IMR-90 (cell line): ENCODE data around the gene ADM2. TPM values are rescaled to one million over a fixed set of nuclear protein-coding genes. Genes with fewer than 3 reads are reported as not detected.

Experiments
- ATAC-seq: fragments of 200-7000 bp; cut with Tn5 transposase; 2 replicates; pipeline ENCODE4 v1.9.1; 2020; ENCODE audit warnings: low read depth, mild to moderate bottlenecking, moderate library complexity
- BruUV-seq: library from RNA; stranded (reverse); fragments of 400-500 nt; replicated peaks from 2 replicates; lab custom pipeline; 2021; lab: Mats Ljungman, UMichigan
- CTCF ChIA-PET: fragments of 300-600 bp; formaldehyde crosslinking; extraction: SDS; loops from one replicate; lab custom pipeline; 2021; ENCODE audit warnings: antibody characterized with exemption; lab: Yijun Ruan, JAX
- POLR2A ChIA-PET: fragments of 300-600 bp; sonication (Branson Sonifier 250); formaldehyde crosslinking; loops from one replicate; lab custom pipeline; 2022; ENCODE audit warnings: antibody characterized with exemption; ENCODE audit not compliant: unreplicated experiment; lab: Charles Lee
- DNase-seq: peaks from one replicate; pipeline ENCODE4 v3.0.0; 2013
- H2AFZ ChIP-seq: replicated peaks from 2 replicates; pipeline ENCODE3; 2013; ENCODE audit warnings: low read length, mild to moderate bottlenecking; ENCODE audit not compliant: poor library complexity
- H2AK5ac ChIP-seq: 2 replicates; pipeline ENCODE4 v1.6.1; 2013; ENCODE audit warnings: low read depth, low read length, inconsistent platforms
- H2AK9ac ChIP-seq: replicated peaks from 2 replicates; pipeline ENCODE3; 2013; ENCODE audit warnings: mild to moderate bottlenecking, low read depth, low read length, moderate library complexity; ENCODE audit not compliant: poor library complexity
- H2BK120ac ChIP-seq: 2 replicates; pipeline ENCODE4 v1.6.1; 2013; ENCODE audit warnings: low read depth, low read length, inconsistent platforms
- H2BK15ac ChIP-seq: 3 replicates; pipeline ENCODE4 v1.6.1; 2013; ENCODE audit warnings: low read depth, low read length, inconsistent platforms
- H2BK20ac ChIP-seq: 2 replicates; pipeline ENCODE4 v1.6.1; 2013; ENCODE audit warnings: low read depth, mild to moderate bottlenecking, inconsistent platforms, low read length, moderate library complexity
- H2BK5ac ChIP-seq: 2 replicates; pipeline ENCODE4 v1.6.1; 2013; ENCODE audit warnings: mild to moderate bottlenecking, low read depth, low read length, inconsistent platforms; ENCODE audit not compliant: poor library complexity, severe bottlenecking
- H3K14ac ChIP-seq: replicated peaks from 2 replicates; pipeline ENCODE4 v1.6.1; 2013; ENCODE audit warnings: low read depth, low read length, inconsistent platforms
- H3K18ac ChIP-seq: 2 replicates; pipeline ENCODE4 v1.6.1; 2013; ENCODE audit warnings: low read depth, low read length, control low read depth
- H3K23ac ChIP-seq: 2 replicates; pipeline ENCODE4 v1.6.1; 2013; ENCODE audit warnings: low read depth, low read length, inconsistent platforms
- H3K27ac ChIP-seq: 2 replicates; pipeline ENCODE4 v1.5.1; 2013; ENCODE audit warnings: mild to moderate bottlenecking, control low read depth, low read length; ENCODE audit not compliant: insufficient read depth
- H3K27me3 ChIP-seq: 2 replicates; pipeline ENCODE4 v1.6.1; 2013; ENCODE audit warnings: low read length; ENCODE audit not compliant: control insufficient read depth, insufficient read depth
- H3K36me3 ChIP-seq: 2 replicates; pipeline ENCODE4 v1.6.1; 2013; ENCODE audit warnings: low read length, mixed read lengths; ENCODE audit not compliant: control insufficient read depth, insufficient read depth
- H3K4ac ChIP-seq: 2 replicates; pipeline ENCODE4 v1.6.1; 2013; ENCODE audit warnings: low read depth, low read length, inconsistent platforms
- H3K4me1 ChIP-seq: 2 replicates; pipeline ENCODE4 v1.6.1; 2013; ENCODE audit warnings: low read length, mixed read lengths; ENCODE audit not compliant: control insufficient read depth, insufficient read depth
- H3K4me2 ChIP-seq: 2 replicates; pipeline ENCODE4 v1.6.1; 2013; ENCODE audit warnings: low read depth, mild to moderate bottlenecking, control low read depth, low read length, moderate library complexity
- H3K4me3 ChIP-seq: 2 replicates; pipeline ENCODE4 v1.5.1; 2013; ENCODE audit warnings: low read depth, mild to moderate bottlenecking, control low read depth, low read length, moderate library complexity; ENCODE audit not compliant: insufficient read depth
- H3K56ac ChIP-seq: 2 replicates; pipeline ENCODE4 v1.6.1; 2013; ENCODE audit warnings: low read length, inconsistent platforms; ENCODE audit not compliant: insufficient read depth; ENCODE audit errors: extremely low read depth
- H3K79me1 ChIP-seq, 2 experiments: 2 replicates each; pipeline ENCODE4 v1.6.1; 2013; ENCODE audit warnings: low read length in 2 of 2, inconsistent platforms in 1 of 2, low read depth in 1 of 2
- H3K9ac ChIP-seq: 2 replicates; pipeline ENCODE4 v1.6.1; 2013; ENCODE audit warnings: low read depth, low read length, control low read depth
- H3K9me1 ChIP-seq: 2 replicates; pipeline ENCODE4 v1.6.1; 2013; ENCODE audit warnings: low read length, inconsistent platforms; ENCODE audit not compliant: insufficient read depth
- H3K9me3 ChIP-seq: 2 replicates; pipeline ENCODE4 v1.6.1; 2013; ENCODE audit warnings: low read length; ENCODE audit not compliant: control insufficient read depth, insufficient read depth
- H4K20me1 ChIP-seq: 2 replicates; pipeline ENCODE4 v1.6.1; 2013; ENCODE audit warnings: low read length, inconsistent platforms; ENCODE audit not compliant: insufficient read depth
- H4K5ac ChIP-seq: 2 replicates; pipeline ENCODE4 v1.6.1; 2013; ENCODE audit warnings: mild to moderate bottlenecking, low read depth, low read length, control low read depth
- H4K8ac ChIP-seq, 2 experiments: 2 replicates each; pipeline ENCODE4 v1.6.1; 2013; ENCODE audit warnings: low read depth in 2 of 2, low read length in 2 of 2, control low read depth in 1 of 2, inconsistent platforms in 1 of 2
- H4K91ac ChIP-seq: 2 replicates; pipeline ENCODE4 v1.6.1; 2013; ENCODE audit warnings: low read depth, low read length, inconsistent platforms; ENCODE audit not compliant: insufficient read depth
- BHLHE40 ChIP-seq: fragments of 150-350 bp; IDR thresholded peaks from 2 replicates; pipeline ENCODE4 v1.6.1; 2016; ENCODE audit warnings: mild to moderate bottlenecking, low read depth, low read length
- CEBPB ChIP-seq: IDR thresholded peaks from 2 replicates; pipeline ENCODE4 v1.6.1; 2012; ENCODE audit warnings: low read depth, low read length, improper control_type of control experiment
- CHD1 ChIP-seq: IDR thresholded peaks from 2 replicates; pipeline ENCODE4 v1.6.1; 2012; ENCODE audit warnings: low read depth, low read length, improper control_type of control experiment
- ELK1 ChIP-seq: fragments of 150-350 bp; IDR thresholded peaks from 2 replicates; pipeline ENCODE4 v1.6.1; 2016; ENCODE audit warnings: low read depth, mild to moderate bottlenecking, low read length, moderate library complexity, borderline replicate concordance
- MAFK ChIP-seq: IDR thresholded peaks from 2 replicates; pipeline ENCODE4 v1.6.1; 2012; ENCODE audit warnings: low read depth, low read length, improper control_type of control experiment
- MAZ ChIP-seq: IDR thresholded peaks from 2 replicates; pipeline ENCODE4 v1.6.1; 2012; ENCODE audit warnings: low read depth, mild to moderate bottlenecking, low read length, improper control_type of control experiment, moderate library complexity, borderline replicate concordance
- NFE2L2 ChIP-seq: fragments of 150-350 bp; IDR thresholded peaks from 2 replicates; pipeline ENCODE4 v1.6.1; 2016; ENCODE audit warnings: low read depth, mild to moderate bottlenecking, low read length
- POLR2A ChIP-seq: IDR thresholded peaks from 2 replicates; pipeline ENCODE4 v1.6.1; 2012; ENCODE audit warnings: mild to moderate bottlenecking, low read depth, low read length
- RAD21 ChIP-seq: IDR thresholded peaks from 2 replicates; pipeline ENCODE4 v1.6.1; 2012; ENCODE audit warnings: low read length, improper control_type of control experiment
- RCOR1 ChIP-seq: IDR thresholded peaks from 2 replicates; pipeline ENCODE4 v1.6.1; 2012; ENCODE audit warnings: mild to moderate bottlenecking, low read length, improper control_type of control experiment; ENCODE audit not compliant: insufficient replicate concordance
- SMC3 ChIP-seq: fragments of 150-350 bp; IDR thresholded peaks from 2 replicates; pipeline ENCODE4 v1.6.1; 2016; ENCODE audit warnings: low read depth, mild to moderate bottlenecking, antibody characterized with exemption, low read length, moderate library complexity
- USF2 ChIP-seq: fragments of 150-350 bp; IDR thresholded peaks from 2 replicates; pipeline ENCODE4 v1.6.1; 2017; ENCODE audit warnings: mild to moderate bottlenecking, antibody characterized with exemption, low read length, low read depth
- WGBS, 2 experiments: methylation state at CpG; one replicate each; pipeline versions ENCODE4 v1.1.5 to v1.1.7; 2013; ENCODE audit warnings: missing lambda C conversion rate in 2 of 2; ENCODE audit not compliant: insufficient read length in 1 of 2; ENCODE audit errors: extremely low coverage in 2 of 2; 5-methylcytosine and 5-hydroxymethylcytosine counted together
- dilution Hi-C: fragments of 300-500 bp; cut with HindIII; formaldehyde crosslinking; loops from one replicate; pipeline ENCODE4 v1.14.3; 2018; ENCODE audit warnings: low sequenced_read_pairs; ENCODE audit not compliant: unreplicated experiment
- in situ Hi-C: fragments of 300-500 bp; cut with MboI; formaldehyde crosslinking; loops from 3 replicates; pipeline ENCODE4 v1.14.3; 2019; ENCODE audit warnings: low sequenced_read_pairs, inconsistent platforms, mixed read lengths
- intact Hi-C: fragments of 100-400 bp; cut with micrococcal nuclease; formaldehyde crosslinking; loops from 2 replicates; pipeline ENCODE4 v1.10.0; 2022
- polyA plus RNA-seq, 3 experiments: library from polyadenylated mRNA; depleted of rRNA; stranded (reverse); fragments of >200 nt; gene quantifications; 2 replicates each; pipeline ENCODE4 v1.2.3, GENCODE V29; 2012; ENCODE audit warnings: low replicate concordance in 1 of 3
- total RNA-seq: library from RNA; depleted of rRNA; stranded (reverse); fragments of >200 nt; gene quantifications from 2 replicates; pipeline ENCODE4 v1.2.3, GENCODE V29; 2012

ADM2 gene
- total and polyA plus RNA-seq, 2 of the 4 experiments (the other 2 are of a cell fraction): 0.18 to 2.3 TPM

GRCh38 chr22:50477923-50478322 lies 3.4 kb upstream of the ADM2 start:
- in situ Hi-C loops (no loop called here), dilution Hi-C loops (no loop called here), intact Hi-C loops (no loop called here)
- Histone ChIP-seq H2AK5ac (no peak overlapping the region), H2BK20ac (no peak overlapping the region), H2BK15ac (no peak overlapping the region), H3K27ac (no peak overlapping the region), H3K18ac (no peak overlapping the region), H3K9me3 (no peaks in the 10 kb centered on the region), H3K14ac (no peak overlapping the region), H3K4ac (no peak overlapping the region), H4K20me1 (peaks cover 14% of the 10 kb centered on the region), H4K5ac (no peak overlapping the region), H2AFZ (no peak overlapping the region), H4K91ac (no peak overlapping the region), H3K27me3 (peaks cover 21% of the 10 kb centered on the region), H3K36me3 (peaks cover 2% of the 10 kb centered on the region; the same call in 1 of the 2 replicates), H2BK120ac (no peak overlapping the region), H3K4me1 (peaks cover 10% of the 10 kb centered on the region), H2AK9ac (no peak overlapping the region), H3K56ac (no peak overlapping the region), H4K8ac (no peak overlapping the region), H3K4me3 (no peak overlapping the region), H2BK5ac (no peak overlapping the region), H3K23ac (no peak overlapping the region), H3K79me1 (peaks cover 3 to 15% of the 10 kb centered on the region in 2 experiments; a peak in 3 of 4 replicates), H3K9ac (no peak overlapping the region), H3K9me1 (peaks cover 5% of the 10 kb centered on the region), H3K4me2 (no peak overlapping the region)
- TF ChIP-seq BHLHE40: no peak
- TF ChIP-seq NFE2L2: no peak
- TF ChIP-seq CEBPB: no peak
- no peak for TF ChIP-seq RAD21
- no peak for TF ChIP-seq MAFK
- TF ChIP-seq ELK1: no peak
- TF ChIP-seq CHD1: no peak
- TF ChIP-seq POLR2A: no peak
- no peak for TF ChIP-seq USF2
- no peak for TF ChIP-seq RCOR1
- TF ChIP-seq MAZ: no peak
- no peak for TF ChIP-seq SMC3
- ATAC-seq: no peak
- no TSS peak for BruUV-seq
- ChIA-PET POLR2A (no interaction called here), CTCF (no interaction called here)
- no peak for DNase-seq
- WGBS, 2 experiments: 94% methylated on average over 6 of the region's 12 CpGs; no CpG with 5 or more reads in 1 of the 2 experiments
